HepG2 (cell line): ENCODE measurements around the gene C1QBP. TPM values are rescaled to one million over a fixed set of nuclear protein-coding genes. Genes with fewer than 3 reads are reported as not detected.

ENCODE experiments used
- ATF7-NPFF ChIP-seq: sonication (generic); formaldehyde crosslinking; IDR thresholded peaks from 2 replicates; pipeline ENCODE4 v1.8.1; 2023; ENCODE audit warnings: mild to moderate bottlenecking, low read depth, missing genetic modification reagents, moderate library complexity
- CEBPZ ChIP-seq: IDR thresholded peaks from 2 replicates; pipeline ENCODE4 v1.6.1; 2012; ENCODE audit warnings: low read length, improper control_type of control experiment
- DZIP1 ChIP-seq: sonication (generic); formaldehyde crosslinking; IDR thresholded peaks from 2 replicates; pipeline ENCODE4 v1.5.0; 2020; ENCODE audit warnings: mild to moderate bottlenecking, missing genetic modification reagents
- FOXC1 ChIP-seq: sonication (generic); formaldehyde crosslinking; IDR thresholded peaks from 2 replicates; pipeline ENCODE4 v1.8.0; 2022; ENCODE audit warnings: mild to moderate bottlenecking, missing genetic modification reagents, borderline replicate concordance
- HNRNPH1 ChIP-seq: fragments of 200-400 bp; formaldehyde crosslinking; optimal IDR thresholded peaks from 2 replicates; pipeline ENCODE3; 2017; ENCODE audit warnings: mild to moderate bottlenecking, low read depth, low read length
- NFE2L2 ChIP-seq: fragments of 150-350 bp; IDR thresholded peaks from 2 replicates; pipeline ENCODE4 v1.6.1; 2014; ENCODE audit warnings: low read length
- NR2C2 ChIP-seq: sonication (generic); formaldehyde crosslinking; IDR thresholded peaks from 2 replicates; pipeline ENCODE4 v1.4.0; 2020; ENCODE audit warnings: missing genetic modification reagents, mild to moderate bottlenecking, moderate library complexity, borderline replicate concordance
- POLR2AphosphoS5 ChIP-seq: IDR thresholded peaks from 2 replicates; pipeline ENCODE4 v1.6.1; 2012; ENCODE audit warnings: low read depth, low read length
- RBM22 ChIP-seq: fragments of 200-400 bp; formaldehyde crosslinking; optimal IDR thresholded peaks from 2 replicates; pipeline ENCODE3; 2017; ENCODE audit warnings: mild to moderate bottlenecking, low read length, moderate library complexity
- STAT6 ChIP-seq: sonication (generic); formaldehyde crosslinking; IDR thresholded peaks from 2 replicates; pipeline ENCODE4 v1.4.0; 2020; ENCODE audit warnings: missing genetic modification reagents, mild to moderate bottlenecking, borderline replicate concordance
- TSC22D2 ChIP-seq: sonication (generic); formaldehyde crosslinking; IDR thresholded peaks from 2 replicates; pipeline ENCODE4 v1.5.1; 2020; ENCODE audit warnings: missing genetic modification reagents, mild to moderate bottlenecking, borderline replicate concordance
- XBP1 ChIP-seq: sonication (generic); formaldehyde crosslinking; IDR thresholded peaks from 2 replicates; pipeline ENCODE4 v1.5.0; 2020; ENCODE audit warnings: missing genetic modification reagents
- ZFP90 ChIP-seq: sonication (generic); formaldehyde crosslinking; IDR thresholded peaks from 2 replicates; pipeline ENCODE4 v1.8.0; 2022; ENCODE audit warnings: missing genetic modification reagents, mild to moderate bottlenecking, inconsistent platforms, borderline replicate concordance
- ZFYVE20 ChIP-seq: sonication (generic); formaldehyde crosslinking; IDR thresholded peaks from 2 replicates; pipeline ENCODE4 v1.8.0; 2023; ENCODE audit warnings: low read depth, mild to moderate bottlenecking, moderate library complexity, missing genetic modification reagents, borderline replicate concordance
- ZNF205 ChIP-seq: IDR thresholded peaks from 2 replicates; pipeline ENCODE4 v1.6.1; 2018; ENCODE audit warnings: missing biosample characterization, missing genetic modification reagents
- ZNF232 ChIP-seq: sonication (generic); formaldehyde crosslinking; IDR thresholded peaks from 2 replicates; pipeline ENCODE4 v1.4.0; 2020; ENCODE audit warnings: missing genetic modification reagents, borderline replicate concordance
- ZNF329 ChIP-seq: sonication (generic); formaldehyde crosslinking; IDR thresholded peaks from 2 replicates; pipeline ENCODE4 v1.9.0; 2021; ENCODE audit warnings: low read depth, mild to moderate bottlenecking, missing genetic modification reagents
- ZNF431 ChIP-seq: sonication (generic); formaldehyde crosslinking; IDR thresholded peaks from 2 replicates; pipeline ENCODE4 v1.9.0; 2022; ENCODE audit warnings: missing genetic modification reagents, low read depth, mild to moderate bottlenecking, borderline replicate concordance
- polyA plus RNA-seq, 8 experiments: library from polyadenylated mRNA; depleted of rRNA in 3 of 8; stranded (reverse) in 7 of 8; unstranded in 1 of 8; fragments of >200 nt; fragmentation: Illumina TruSeq in 4 of 8; extraction: Trizol in 4 of 8; gene quantifications; 2 replicates each; pipeline versions ENCODE4 v1.2.1 to v1.2.3, GENCODE V29; 2011 to 2016; ENCODE audit warnings: low read depth in 4 of 8, missing spikeins in 1 of 8, mixed read lengths in 1 of 8; ENCODE audit not compliant: insufficient read depth in 1 of 8
- total RNA-seq, 5 experiments: library from RNA; depleted of rRNA; stranded (reverse); fragments of >200 nt; fragmentation: Illumina TruSeq; extraction: Trizol; gene quantifications; 2 replicates each; pipeline ENCODE4 v1.2.3, GENCODE V29; 2016; ENCODE audit warnings: low read depth in 1 of 5
- TF ChIP-seq, protein P1 (sequence below): sonication (generic); formaldehyde crosslinking; IDR thresholded peaks from 2 replicates; pipeline ENCODE4 v1.4.0; 2020; ENCODE audit warnings: missing genetic modification reagents

Gene C1QBP
- total and polyA plus RNA-seq, 2 of the 13 experiments (the other 11 are each of a cell fraction or from before 2014, with no cell fraction given), result 219 to 680 TPM

- TF ChIP-seq XBP1, result no peak
- no peak for TF ChIP-seq STAT6 (CRISPR knock-in tag)
- TF ChIP-seq ZFYVE20 (CRISPR knock-in tag), result no peak
- TF ChIP-seq TSC22D2 (CRISPR knock-in tag), result peak; percentile 20; the same call in 1 of the 2 replicates
- peak; percentile 34; the same call in 1 of the 2 replicates for TF ChIP-seq ZNF205 (CRISPR knock-in tag)
- TF ChIP-seq HNRNPH1, result no peak
- no peak for TF ChIP-seq ZNF329
- TF ChIP-seq NR2C2 (CRISPR knock-in tag), result peak; percentile 94
- peak; percentile 71; the same call in 1 of the 2 replicates for TF ChIP-seq FOXC1 (CRISPR knock-in tag)
- TF ChIP-seq ZNF431, result no peak
- TF ChIP-seq NFE2L2, result no peak
- peak; percentile 81 for TF ChIP-seq POLR2AphosphoS5
- no peak; the same call in 1 of the 2 replicates for TF ChIP-seq ZNF232 (CRISPR knock-in tag)
- no peak for TF ChIP-seq RBM22
- 0 out of 2 replicates have a peak, but pooled peaks have one; percentile 3 for TF ChIP-seq DZIP1
- TF ChIP-seq CEBPZ, result no peak
- TF ChIP-seq ATF7-NPFF (CRISPR knock-in tag), result no peak; the same call in 1 of the 2 replicates
- TF ChIP-seq, protein P1, sequence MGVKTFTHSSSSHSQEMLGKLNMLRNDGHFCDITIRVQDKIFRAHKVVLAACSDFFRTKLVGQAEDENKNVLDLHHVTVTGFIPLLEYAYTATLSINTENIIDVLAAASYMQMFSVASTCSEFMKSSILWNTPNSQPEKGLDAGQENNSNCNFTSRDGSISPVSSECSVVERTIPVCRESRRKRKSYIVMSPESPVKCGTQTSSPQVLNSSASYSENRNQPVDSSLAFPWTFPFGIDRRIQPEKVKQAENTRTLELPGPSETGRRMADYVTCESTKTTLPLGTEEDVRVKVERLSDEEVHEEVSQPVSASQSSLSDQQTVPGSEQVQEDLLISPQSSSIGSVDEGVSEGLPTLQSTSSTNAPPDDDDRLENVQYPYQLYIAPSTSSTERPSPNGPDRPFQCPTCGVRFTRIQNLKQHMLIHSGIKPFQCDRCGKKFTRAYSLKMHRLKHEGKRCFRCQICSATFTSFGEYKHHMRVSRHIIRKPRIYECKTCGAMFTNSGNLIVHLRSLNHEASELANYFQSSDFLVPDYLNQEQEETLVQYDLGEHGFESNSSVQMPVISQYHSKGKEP (CRISPR knock-in tag), result peak; percentile 66; the same call in 1 of the 2 replicates
- TF ChIP-seq ZFP90 (CRISPR knock-in tag), result no peak
These were observed 19.5 kb downstream of the C1QBP start, which contains the start of gene NUP88 (continued) for GRCh38 chr17:5419356-5419958.
